ENCODE data around the gene CADM4.
"Not testable (repeated sequence)": the region's sequence is repeated elsewhere in the genome, so short reads cannot be mapped to it uniquely, and the experiment has no call there.

CADM4 gene

DNA sequence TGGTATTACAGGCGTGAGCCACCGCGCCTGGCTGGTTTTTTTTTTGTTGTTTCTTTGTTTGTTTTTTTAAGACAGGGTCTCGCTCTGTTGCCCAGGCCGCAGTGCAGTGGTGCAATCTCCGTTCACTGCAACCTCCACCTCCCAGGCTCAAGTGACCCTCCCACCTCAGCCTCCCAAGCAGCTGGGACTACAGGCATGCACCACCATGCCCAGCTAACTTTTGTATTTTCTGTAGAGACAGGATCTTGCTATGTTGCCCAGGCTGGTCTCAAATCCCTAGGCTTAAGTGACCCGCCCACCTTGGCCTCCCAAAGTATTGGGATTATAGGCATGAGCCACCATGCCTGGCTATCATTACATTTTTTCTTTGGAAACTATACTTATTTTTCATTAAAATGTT is 10.6 kb upstream of the CADM4 start:
- not testable (repeated sequence) for H3K27ac ChIP-seq (ENCODE audit: low read length, poor library complexity, severe bottlenecking); H3K18ac ChIP-seq (ENCODE audit: low read depth in 1 of 2, low read length in 2 of 2); H4K8ac ChIP-seq (ENCODE audit: low read length); H2BK12ac ChIP-seq (ENCODE audit: low read length in 2 of 2); H3K4me1 ChIP-seq (ENCODE audit: control insufficient read depth, insufficient read depth, low read depth, low read length); H3K23ac ChIP-seq (ENCODE audit: low read length in 2 of 2); H2AFZ ChIP-seq (ENCODE audit: low read depth, low read length); H4K91ac ChIP-seq (ENCODE audit: low read length); H2BK5ac ChIP-seq (ENCODE audit: low read depth, low read length, poor library complexity, severe bottlenecking); H3K27me3 ChIP-seq (ENCODE audit: control insufficient read depth in 1 of 2, insufficient read depth in 1 of 2, low read length in 2 of 2); H3K4ac ChIP-seq (ENCODE audit: low read depth in 1 of 2, low read length in 2 of 2); H3K4me2 ChIP-seq (ENCODE audit: low read length, poor library complexity, severe bottlenecking); H2AK5ac ChIP-seq (ENCODE audit: low read length, severe bottlenecking); DNase-seq; H2BK120ac ChIP-seq (ENCODE audit: low read depth, low read length); H3K9ac ChIP-seq (ENCODE audit: low read length); H3K9me3 ChIP-seq (ENCODE audit: control insufficient read depth, low read length); H3K14ac ChIP-seq (ENCODE audit: low read length in 2 of 2); H2BK15ac ChIP-seq (ENCODE audit: low read depth, poor library complexity, severe bottlenecking); H3K4me3 ChIP-seq (ENCODE audit: insufficient read depth in 1 of 2, low read depth in 1 of 2, low read length in 2 of 2)
- peaks cover 18% of the 10 kb centered on the region for H3K79me1 ChIP-seq (replicated peaks; ENCODE audit: low read length, poor library complexity, severe bottlenecking)
- 92% methylated on average over 4 of the region's 7 CpGs for WGBS
- H3K36me3 ChIP-seq (ENCODE audit: control insufficient read depth in 1 of 2, insufficient read depth in 2 of 2, low read depth in 1 of 2, low read length in 2 of 2): peaks cover 66 to 90% of the 10 kb centered on the region in 2 experiments

DNA sequence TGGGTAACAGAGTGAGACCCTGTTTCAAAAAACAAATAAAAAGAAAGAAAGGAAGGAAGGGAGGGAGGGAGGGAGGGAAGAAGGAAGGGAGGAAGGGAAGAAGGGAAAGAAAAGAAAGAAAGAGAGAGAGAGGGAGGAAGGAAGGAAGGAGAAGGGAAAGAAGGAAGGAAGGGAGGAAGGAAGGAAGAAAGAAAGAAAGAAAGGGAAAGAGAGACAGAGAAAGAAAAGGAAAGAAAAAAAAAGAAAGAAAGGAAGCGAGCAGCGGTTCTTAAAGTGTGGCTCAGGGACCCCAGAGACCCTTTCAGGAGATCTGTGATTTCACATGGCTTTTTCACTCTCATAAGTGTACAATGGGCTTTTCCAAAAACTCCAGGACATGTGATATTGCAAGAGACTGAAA is 9.9 kb upstream of the CADM4 start:
- Histone ChIP-seq H3K4me2 (ENCODE audit: low read length, poor library complexity, severe bottlenecking) (no peak overlapping the region), H2BK5ac (ENCODE audit: low read depth, low read length, poor library complexity, severe bottlenecking) (no peak overlapping the region), H2AFZ (ENCODE audit: low read depth, low read length) (no peak overlapping the region), H2BK12ac (ENCODE audit: low read length in 2 of 2) (no peak overlapping the region), H2BK120ac (ENCODE audit: low read depth, low read length) (no peak overlapping the region), H3K9me3 (ENCODE audit: control insufficient read depth, low read length) (no peaks in the 10 kb centered on the region), H3K27ac (ENCODE audit: low read length, poor library complexity, severe bottlenecking) (no peak overlapping the region), H3K18ac (ENCODE audit: low read depth in 1 of 2, low read length in 2 of 2) (no peak overlapping the region), H2AK5ac (ENCODE audit: low read length, severe bottlenecking) (no peak overlapping the region), H4K91ac (ENCODE audit: low read length) (no peak overlapping the region), H3K9ac (ENCODE audit: low read length) (no peak overlapping the region), H3K14ac (ENCODE audit: low read length in 2 of 2) (no peak overlapping the region), H3K4ac (ENCODE audit: low read depth in 1 of 2, low read length in 2 of 2) (no peak overlapping the region), H3K27me3 (ENCODE audit: control insufficient read depth in 1 of 2, insufficient read depth in 1 of 2, low read length in 2 of 2) (no peaks in the 10 kb centered on the region), H2BK15ac (ENCODE audit: low read depth, poor library complexity, severe bottlenecking) (no peak overlapping the region), H3K4me3 (ENCODE audit: insufficient read depth in 1 of 2, low read depth in 1 of 2, low read length in 2 of 2) (no peak overlapping the region), H4K8ac (ENCODE audit: low read length) (no peak overlapping the region), H3K36me3 (ENCODE audit: control insufficient read depth in 1 of 2, insufficient read depth in 2 of 2, low read depth in 1 of 2, low read length in 2 of 2) (peaks cover 58 to 82% of the 10 kb centered on the region in 2 experiments), H3K23ac (ENCODE audit: low read length in 2 of 2) (no peak overlapping the region), H3K79me1 (replicated peaks; ENCODE audit: low read length, poor library complexity, severe bottlenecking) (peaks cover 16% of the 10 kb centered on the region), H3K4me1 (ENCODE audit: control insufficient read depth, insufficient read depth, low read depth, low read length) (peaks cover 2% of the 10 kb centered on the region)
- whole genome bisulfite sequencing: 100% methylated on average over 2 of the region's 2 CpGs
- no peak for DNase-seq

DNA sequence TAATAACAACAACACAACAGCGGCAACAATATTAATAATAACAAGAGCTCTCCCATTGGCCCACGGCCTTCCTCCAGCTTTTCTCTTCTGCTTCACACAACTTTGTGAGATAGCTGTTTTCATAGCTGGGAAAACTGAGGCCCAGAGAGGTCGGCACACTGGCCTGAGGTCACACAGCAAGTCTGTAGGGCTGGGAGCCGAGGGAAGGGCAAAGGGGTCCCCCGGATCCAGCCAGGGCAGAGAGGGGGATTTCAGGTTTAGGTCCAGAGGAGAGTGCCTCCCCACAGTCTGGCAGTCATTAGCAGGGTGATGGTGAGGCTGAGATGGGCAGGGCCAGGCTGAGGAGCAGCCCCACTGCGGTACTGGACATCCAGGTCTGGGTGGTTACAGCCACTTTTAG is 9.0 kb upstream of the CADM4 start:
- no peak for DNase-seq
- Histone ChIP-seq H4K91ac (ENCODE audit: low read length) (no peak overlapping the region), H3K14ac (ENCODE audit: low read length in 2 of 2) (no peak overlapping the region), H3K4me3 (ENCODE audit: insufficient read depth in 1 of 2, low read depth in 1 of 2, low read length in 2 of 2) (no peak overlapping the region), H3K27ac (ENCODE audit: low read length, poor library complexity, severe bottlenecking) (no peak overlapping the region), H4K8ac (ENCODE audit: low read length) (no peak overlapping the region), H2BK12ac (ENCODE audit: low read length in 2 of 2) (no peak overlapping the region), H3K4me1 (ENCODE audit: control insufficient read depth, insufficient read depth, low read depth, low read length) (peaks cover 2% of the 10 kb centered on the region), H3K4ac (ENCODE audit: low read depth in 1 of 2, low read length in 2 of 2) (no peak overlapping the region), H2AK5ac (ENCODE audit: low read length, severe bottlenecking) (no peak overlapping the region), H3K79me1 (replicated peaks; ENCODE audit: low read length, poor library complexity, severe bottlenecking) (peaks cover 16% of the 10 kb centered on the region), H2BK120ac (ENCODE audit: low read depth, low read length) (no peak overlapping the region), H3K23ac (ENCODE audit: low read length in 2 of 2) (no peak overlapping the region), H3K4me2 (ENCODE audit: low read length, poor library complexity, severe bottlenecking) (no peak overlapping the region), H3K9ac (ENCODE audit: low read length) (no peak overlapping the region), H2BK15ac (ENCODE audit: low read depth, poor library complexity, severe bottlenecking) (no peak overlapping the region), H3K9me3 (ENCODE audit: control insufficient read depth, low read length) (no peaks in the 10 kb centered on the region), H2AFZ (ENCODE audit: low read depth, low read length) (no peak overlapping the region), H3K18ac (ENCODE audit: low read depth in 1 of 2, low read length in 2 of 2) (no peak overlapping the region), H2BK5ac (ENCODE audit: low read depth, low read length, poor library complexity, severe bottlenecking) (no peak overlapping the region), H3K36me3 (ENCODE audit: control insufficient read depth in 1 of 2, insufficient read depth in 2 of 2, low read depth in 1 of 2, low read length in 2 of 2) (peaks cover 51 to 75% of the 10 kb centered on the region in 2 experiments), H3K27me3 (ENCODE audit: control insufficient read depth in 1 of 2, insufficient read depth in 1 of 2, low read length in 2 of 2) (no peaks in the 10 kb centered on the region)
- WGBS: 93% methylated on average over 5 of the region's 6 CpGs

DNA sequence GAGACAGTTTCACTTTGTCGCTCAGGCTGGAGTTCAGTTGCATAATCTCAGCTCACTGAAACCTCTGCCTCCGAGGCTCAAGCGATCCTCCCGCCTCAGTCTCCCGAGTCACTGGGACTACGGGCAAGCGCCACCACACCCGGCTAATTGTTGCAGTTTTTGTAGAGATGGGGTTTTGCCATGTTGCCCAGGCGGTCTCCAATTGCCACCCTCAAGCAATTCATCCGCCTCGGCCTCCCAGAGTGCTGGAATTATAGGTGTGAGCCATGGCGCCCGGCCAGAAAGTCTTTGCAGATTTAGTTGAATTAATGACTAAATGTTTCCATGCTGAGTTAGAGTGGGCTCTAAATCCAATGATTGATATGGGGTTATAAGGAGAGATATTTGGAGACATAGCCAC is 4.5 kb upstream of the CADM4 start:
- peaks cover 7% of the 10 kb centered on the region for H3K79me1 ChIP-seq (replicated peaks; ENCODE audit: low read length, poor library complexity, severe bottlenecking)
- H3K4me1 ChIP-seq (ENCODE audit: control insufficient read depth, insufficient read depth, low read depth, low read length): peaks cover 6% of the 10 kb centered on the region
- H3K9ac ChIP-seq (ENCODE audit: low read length): no peak overlapping the region
- H3K27me3 ChIP-seq (ENCODE audit: control insufficient read depth in 1 of 2, insufficient read depth in 1 of 2, low read length in 2 of 2): peaks cover 0 to 16% of the 10 kb centered on the region in 2 experiments
- no peak for DNase-seq
- no peak overlapping the region for H3K23ac ChIP-seq (ENCODE audit: low read length in 2 of 2)
- H2AK5ac ChIP-seq (ENCODE audit: low read length, severe bottlenecking): no peak overlapping the region
- no peak overlapping the region for H2BK5ac ChIP-seq (ENCODE audit: low read depth, low read length, poor library complexity, severe bottlenecking)
- no peak overlapping the region for H3K18ac ChIP-seq (ENCODE audit: low read depth in 1 of 2, low read length in 2 of 2)
- H3K4ac ChIP-seq (ENCODE audit: low read depth in 1 of 2, low read length in 2 of 2): no peak overlapping the region
- H3K4me3 ChIP-seq (ENCODE audit: insufficient read depth in 1 of 2, low read depth in 1 of 2, low read length in 2 of 2): no peak overlapping the region
- H4K8ac ChIP-seq (ENCODE audit: low read length): no peak overlapping the region
- WGBS: 93% methylated on average over 13 of the region's 13 CpGs
- peaks cover 23 to 36% of the 10 kb centered on the region in 2 experiments for H3K36me3 ChIP-seq (ENCODE audit: control insufficient read depth in 1 of 2, insufficient read depth in 2 of 2, low read depth in 1 of 2, low read length in 2 of 2)
- no peak overlapping the region for H2BK15ac ChIP-seq (ENCODE audit: low read depth, poor library complexity, severe bottlenecking)
- no peak overlapping the region for H2BK120ac ChIP-seq (ENCODE audit: low read depth, low read length)
- no peaks in the 10 kb centered on the region for H3K9me3 ChIP-seq (ENCODE audit: control insufficient read depth, low read length)
- no peak overlapping the region for H3K27ac ChIP-seq (ENCODE audit: low read length, poor library complexity, severe bottlenecking)
- H3K4me2 ChIP-seq (ENCODE audit: low read length, poor library complexity, severe bottlenecking): no peak overlapping the region
- H3K14ac ChIP-seq (ENCODE audit: low read length in 2 of 2): no peak overlapping the region
- no peak overlapping the region for H2BK12ac ChIP-seq (ENCODE audit: low read length in 2 of 2)
- H4K91ac ChIP-seq (ENCODE audit: low read length): no peak overlapping the region
- no peak overlapping the region for H2AFZ ChIP-seq (ENCODE audit: low read depth, low read length)

All from mesenchymal stem cell (in vitro differentiated cells and primary cell).